Neural cell (in vitro differentiated cells): Measurements from ENCODE around the gene SHROOM4.

ENCODE experiments used
- CTCF ChIP-seq: fragments of 450-650 bp; IDR thresholded peaks from 2 replicates; pipeline ENCODE4 v1.5.1; 2014; ENCODE audit warnings: antibody characterized with exemption, mild to moderate bottlenecking, moderate library complexity; ENCODE audit not compliant: poor library complexity, severe bottlenecking
- POLR2AphosphoS5 ChIP-seq: IDR thresholded peaks from 2 replicates; pipeline ENCODE4 v1.6.1; 2012
- RAD21 ChIP-seq: fragments of 450-650 bp; conservative IDR thresholded peaks from 2 replicates; pipeline ENCODE4 v1.6.1; 2014; ENCODE audit warnings: antibody characterized with exemption, mild to moderate bottlenecking, moderate library complexity

GRCh38 chrX:50718776-50719175, 95.2 kb downstream of the SHROOM4 start:
- TF ChIP-seq RAD21 (no peak), CTCF (no peak), POLR2AphosphoS5 (no peak)
